Inflammatory macrophage treated with lipopolysaccharide for 1 hour (primary cell): ENCODE results near the gene NAPSA.
A peak's percentile ranks its signal among the peaks of the same experiment; 100 is the strongest.
"Not testable (repeated sequence)": the region's sequence is repeated elsewhere in the genome, so short reads cannot be mapped to it uniquely, and the experiment has no call there.

Experiments
- DNase-seq, 2 donors: peaks; one replicate each; pipeline ENCODE4 v3.0.0-alpha.2; 2020 to 2022

Gene NAPSA

DNA sequence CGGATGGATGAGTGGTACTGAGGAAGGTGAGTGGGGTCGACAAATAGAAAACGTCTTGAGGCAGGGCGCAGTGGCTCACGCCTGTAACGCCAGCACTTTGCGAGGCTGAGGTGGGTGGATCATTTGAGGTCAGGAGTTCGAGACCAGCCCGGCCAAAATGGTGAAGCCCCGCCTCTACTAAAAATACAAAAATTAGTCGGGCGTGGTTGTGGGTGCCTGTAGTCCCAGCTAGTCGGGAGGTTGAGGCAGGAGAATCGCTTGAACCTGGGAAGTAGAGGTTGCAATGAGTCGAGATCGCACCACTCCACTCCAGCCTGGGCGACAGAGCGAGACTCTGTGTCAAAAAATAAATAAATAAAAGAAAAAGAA lies 35.5 kb downstream of the NAPSA start:
- not testable (repeated sequence) for DNase-seq

- peak; percentile 99 to 100 for DNase-seq
Observed at GRCh38 chr19:50329146-50329925, 36.1 kb downstream of the NAPSA start, which contains the start of gene KCNC3. Gene KCNC3, minus strand, starts transcription at chr19:50329377. Its CDS starts 295 bp downstream, at chr19:50329082.

- DNase-seq = no peak
Observed at GRCh38 chr19:50328873-50329145, 36.6 kb downstream of the NAPSA start.

GRCh38 chr19:50328224-50328872 lies 37.1 kb downstream of the NAPSA start:
- peak in 1 of 2 donors; percentile 51 for DNase-seq

DNA sequence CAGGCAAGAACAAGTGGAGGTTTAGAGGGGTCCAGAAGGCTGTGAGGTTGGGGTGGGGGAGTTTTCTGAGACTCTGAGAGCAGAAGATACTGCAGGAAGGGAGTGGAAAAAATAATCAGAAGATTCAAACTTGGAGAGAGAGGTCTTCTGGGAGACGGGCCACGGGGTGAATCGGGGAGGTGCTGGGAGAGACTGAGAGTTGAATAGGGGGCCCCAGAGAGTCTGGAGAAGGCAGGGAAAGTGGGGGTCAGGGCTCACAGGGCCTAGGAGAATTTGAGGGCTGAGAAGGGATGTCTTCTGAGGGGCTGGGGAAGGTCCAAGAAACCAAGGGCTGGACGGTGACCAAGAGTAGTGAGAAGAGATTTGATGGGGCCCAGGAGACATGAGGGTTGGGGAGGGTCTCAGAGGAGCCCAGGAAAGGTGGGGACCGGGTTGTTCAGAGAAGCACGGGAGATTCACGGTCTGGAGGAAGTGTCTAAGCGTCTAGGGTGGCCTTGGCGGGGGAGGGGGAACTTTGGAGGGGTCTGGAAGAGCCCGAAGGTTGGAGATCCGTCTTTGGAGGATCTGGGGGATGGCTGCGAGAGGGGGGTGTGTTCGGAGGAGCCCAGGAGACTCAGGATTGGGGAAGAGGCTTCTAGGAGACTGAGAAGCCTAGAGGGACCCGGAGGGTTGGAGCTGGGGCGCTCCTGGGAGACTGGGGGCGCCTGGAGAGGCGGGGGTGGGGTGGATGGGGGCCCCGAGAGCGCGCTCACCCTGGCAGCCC lies 37.8 kb downstream of the NAPSA start:
- no peak for DNase-seq

DNA sequence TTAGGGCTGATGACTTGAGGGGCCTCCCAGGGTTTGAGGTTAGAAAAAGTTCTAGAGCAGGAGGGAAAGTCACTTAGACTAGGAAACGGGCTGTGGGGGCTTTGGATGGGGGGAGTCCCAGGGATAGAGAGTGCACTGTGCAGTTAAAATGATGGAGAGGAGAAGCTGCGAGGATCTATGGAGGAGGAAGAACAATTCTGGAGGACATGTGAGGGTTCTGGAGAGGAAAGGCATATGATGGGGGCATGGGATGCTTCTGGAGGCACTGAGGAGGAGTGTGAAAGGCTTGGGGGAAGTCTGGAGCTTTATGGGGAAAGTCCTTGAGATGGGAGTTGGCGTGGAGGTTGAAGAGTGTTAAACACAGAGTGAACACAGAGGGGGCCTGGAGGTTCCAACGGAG lies 38.4 kb downstream of the NAPSA start:
- DNase-seq = no peak

DNA sequence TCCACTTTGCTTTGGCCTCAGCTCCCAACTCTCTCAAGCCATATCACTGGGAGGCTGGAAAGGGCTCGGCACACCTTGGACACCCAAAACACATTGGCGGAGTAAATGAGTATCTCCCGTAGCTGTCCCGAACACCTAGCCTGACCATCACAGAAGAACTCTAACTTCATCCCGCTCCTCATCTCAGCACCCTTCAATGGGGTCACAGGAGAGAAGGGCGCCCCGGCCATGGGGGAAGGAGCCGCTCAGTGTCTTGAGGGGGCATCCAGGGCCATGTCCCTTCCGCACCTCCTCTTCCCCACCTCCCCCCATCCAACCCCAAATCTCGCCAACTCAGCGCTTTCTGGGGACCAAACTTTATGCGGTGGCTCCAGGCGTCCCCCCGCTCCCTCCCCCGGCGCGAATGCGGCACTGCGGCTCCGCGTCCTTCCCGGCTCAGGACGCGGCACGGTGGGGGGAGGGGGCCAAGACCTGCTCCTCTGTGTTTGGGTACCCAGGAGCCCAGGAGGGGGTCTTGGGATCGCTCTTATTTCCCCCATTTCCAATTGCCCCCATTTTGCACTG lies 39.3 kb downstream of the NAPSA start:
- DNase-seq = no peak

DNA sequence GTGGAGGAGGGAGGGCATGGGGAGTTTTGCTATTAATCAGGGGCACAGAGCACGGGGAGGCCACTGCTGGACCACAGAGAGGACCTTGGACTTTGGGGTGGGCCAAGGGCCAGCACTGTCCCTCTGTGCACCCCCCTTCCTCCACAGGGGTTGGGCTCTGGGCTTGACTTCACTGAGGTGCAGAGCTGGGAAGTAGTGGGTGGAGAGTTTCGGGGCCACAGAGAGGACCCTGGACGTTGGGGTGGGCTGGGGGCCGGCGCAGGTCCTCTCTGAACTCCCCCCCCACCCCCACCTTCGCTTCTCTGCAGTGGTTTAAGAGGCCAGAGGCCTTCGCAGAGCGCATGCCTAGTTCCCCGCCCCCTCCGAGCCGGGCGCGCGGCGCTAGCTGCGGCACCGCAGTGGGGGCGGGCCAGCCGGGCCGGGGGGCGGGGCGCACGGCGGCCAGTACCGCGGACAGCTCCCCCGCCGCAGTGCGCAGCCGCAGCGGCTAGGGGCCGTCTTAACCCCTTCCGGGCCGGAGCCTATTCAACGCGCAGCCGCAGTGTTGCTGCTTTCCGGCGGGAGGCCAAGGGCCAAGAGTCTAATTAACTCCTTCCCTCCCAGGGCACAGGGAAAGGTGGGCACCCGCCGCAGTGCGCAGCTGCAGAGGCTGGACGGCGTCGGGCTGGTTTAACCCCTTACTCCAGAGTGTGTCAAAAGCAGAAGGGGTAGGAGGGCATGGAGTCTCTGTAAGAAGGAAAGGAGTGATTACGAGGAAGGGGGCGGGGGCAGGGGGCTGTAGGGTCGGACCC lies 39.9 kb downstream of the NAPSA start:
- DNase-seq = peak; percentile 54 to 88

GRCh38 chr19:50324331-50324730 lies 41.1 kb downstream of the NAPSA start:
- no peak for DNase-seq

DNA sequence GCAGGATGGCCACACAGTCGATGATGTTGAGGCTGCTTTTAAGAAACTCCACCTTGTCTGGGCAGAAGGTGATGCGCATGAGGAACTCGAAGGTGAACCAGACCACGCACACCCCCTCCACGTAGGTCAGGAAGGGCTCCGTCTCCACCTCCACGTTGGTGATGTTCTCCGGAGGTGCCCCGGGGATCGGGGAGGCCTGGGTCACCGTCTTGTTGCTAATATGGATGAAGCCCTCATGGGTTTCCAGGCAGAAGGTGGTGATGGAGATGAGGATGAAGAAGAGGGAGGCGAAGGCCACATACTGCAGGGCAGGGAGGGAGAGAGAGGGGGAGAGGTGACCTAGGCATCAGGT lies 41.7 kb downstream of the NAPSA start:
- DNase-seq = no peak

DNA sequence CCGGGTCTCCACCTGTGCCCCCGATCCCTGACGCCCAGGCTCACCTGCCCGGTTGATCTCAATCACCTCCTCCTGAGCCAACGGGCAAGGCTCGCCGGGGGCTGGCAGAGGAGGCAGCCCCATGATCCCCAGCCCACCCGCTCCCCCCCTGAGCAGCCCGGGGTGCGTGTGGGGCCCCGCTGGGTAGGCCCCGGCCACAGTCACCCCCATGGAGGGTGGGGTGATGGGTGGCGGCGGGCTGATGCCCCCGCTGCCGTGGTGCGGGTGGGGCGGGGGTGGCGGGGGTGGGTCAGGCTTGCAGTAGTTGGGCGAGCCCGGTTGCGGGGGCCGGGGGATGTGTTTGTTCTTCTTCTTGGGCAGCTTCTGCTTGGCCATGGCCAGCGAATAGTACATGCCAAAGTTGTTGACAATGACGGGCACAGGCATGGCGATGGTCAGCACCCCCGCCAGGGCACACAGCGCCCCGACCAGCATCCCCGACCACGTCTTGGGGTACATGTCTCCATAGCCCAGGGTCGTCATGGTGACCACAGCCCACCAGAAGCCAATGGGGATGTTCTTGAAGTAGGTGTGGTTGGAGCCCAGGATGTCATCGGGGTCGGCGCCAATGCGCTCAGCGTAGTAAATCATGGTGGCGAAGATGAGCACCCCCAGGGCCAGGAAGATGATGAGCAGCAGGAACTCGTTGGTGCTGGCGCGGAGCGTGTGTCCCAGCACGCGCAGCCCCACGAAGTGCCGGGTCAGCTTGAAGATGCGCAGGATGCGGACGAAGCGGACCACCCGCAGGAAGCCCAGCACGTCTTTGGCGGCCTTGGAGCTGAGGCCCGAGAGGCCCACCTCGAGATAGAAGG lies 42.3 kb downstream of the NAPSA start:
- no peak for DNase-seq

- DNase-seq = no peak
Observed at GRCh38 chr19:50322234-50322633, 43.2 kb downstream of the NAPSA start.

GRCh38 chr19:50321831-50322230 lies 43.6 kb downstream of the NAPSA start:
- no peak for DNase-seq

DNA sequence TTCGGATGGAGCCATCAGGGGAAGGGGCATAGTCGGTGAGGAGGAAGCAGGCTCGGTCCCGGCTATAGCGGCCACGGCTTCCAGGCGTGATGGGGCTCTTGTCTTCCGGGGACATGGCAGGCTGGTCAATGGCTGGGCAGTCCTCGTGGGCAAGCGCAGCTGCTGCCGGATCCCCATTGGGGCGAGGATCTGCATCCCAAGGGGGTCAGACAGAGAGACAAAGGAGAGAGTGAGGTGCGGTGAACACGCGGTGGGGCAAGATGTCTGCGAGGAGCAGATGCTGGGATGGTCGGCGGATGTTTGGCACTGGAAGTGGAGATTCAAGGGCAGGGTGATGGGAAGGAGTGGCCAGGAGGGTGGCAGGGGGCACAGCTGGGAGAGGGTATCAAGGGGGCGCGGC lies 44.8 kb downstream of the NAPSA start:
- no peak for DNase-seq

- DNase-seq = no peak
Observed at GRCh38 chr19:50320051-50320450, 45.4 kb downstream of the NAPSA start.

DNA sequence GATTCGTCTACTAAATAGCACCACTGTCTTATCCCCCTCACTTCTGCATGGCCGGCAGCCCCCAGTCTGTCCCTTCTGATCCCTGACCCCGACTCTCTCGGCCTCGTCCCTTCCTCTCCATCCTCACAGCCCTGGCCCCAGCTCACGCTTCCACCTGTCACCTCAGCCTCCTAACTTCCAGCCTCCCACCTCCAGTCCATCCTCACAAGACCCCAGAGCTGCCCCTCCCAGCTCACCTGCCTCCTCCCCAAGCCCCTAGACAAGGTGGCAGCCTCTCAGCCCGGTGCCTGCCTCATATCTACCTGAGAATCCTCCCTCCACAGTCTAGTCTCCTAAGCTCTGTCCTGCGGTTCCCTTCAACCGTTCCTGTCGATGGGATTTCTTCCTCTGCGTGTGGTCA lies 46.3 kb downstream of the NAPSA start:
- DNase-seq = no peak

- DNase-seq = no peak
Observed at GRCh38 chr19:50318438-50318837, 47.0 kb downstream of the NAPSA start.

DNA sequence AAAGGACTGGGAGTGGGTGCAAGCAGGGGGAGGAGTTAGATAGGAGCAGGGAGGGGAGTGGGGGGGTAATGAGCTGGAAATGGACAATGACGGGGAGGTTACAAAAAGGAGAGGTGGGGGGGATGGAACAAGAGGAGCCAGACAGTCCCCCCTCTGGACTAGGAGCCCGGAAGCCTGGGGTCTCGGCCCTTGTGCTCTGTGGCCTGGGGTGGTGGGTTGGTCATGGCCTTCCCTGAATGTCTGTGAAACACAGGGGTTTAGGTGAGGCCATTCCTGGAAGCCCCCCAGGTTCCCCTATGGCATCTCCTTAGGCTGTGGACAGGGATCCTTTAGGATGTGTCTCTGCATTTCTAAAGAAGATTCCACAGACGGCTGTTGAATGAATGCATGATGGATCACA lies 48.3 kb downstream of the NAPSA start:
- no peak for DNase-seq

DNA sequence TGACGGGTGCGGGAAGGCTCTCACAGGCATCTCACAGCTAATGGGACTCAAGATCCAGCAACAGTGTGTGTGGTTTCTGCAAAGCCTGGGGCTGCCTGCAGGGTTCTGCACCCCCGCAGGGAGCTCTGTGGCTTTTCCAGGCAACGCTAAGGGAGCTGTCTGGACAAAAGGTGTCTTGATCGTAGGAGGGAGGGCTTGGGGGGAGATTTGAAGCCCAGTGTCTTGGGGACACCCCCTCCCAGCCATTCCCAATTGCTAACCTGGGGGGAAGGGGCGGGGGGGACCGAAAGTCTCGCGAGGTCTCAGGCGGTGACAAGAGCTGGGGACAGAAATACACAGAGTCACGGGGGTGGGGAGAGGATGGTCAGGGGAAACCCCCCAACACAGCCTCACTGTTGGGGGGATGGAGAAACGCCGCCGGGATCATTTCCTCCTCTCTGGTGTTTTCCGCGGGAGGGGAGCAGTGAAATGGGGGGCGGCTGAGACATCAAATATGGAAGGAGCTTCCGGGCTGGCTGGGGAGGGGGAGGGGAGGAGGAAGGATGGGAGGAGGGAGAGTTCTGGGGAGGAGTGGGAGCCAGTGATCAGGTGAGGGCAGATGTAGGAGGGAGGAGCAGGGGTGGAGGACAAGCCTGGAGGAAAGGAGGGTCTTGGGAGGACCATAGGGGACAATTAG lies 49.5 kb downstream of the NAPSA start:
- DNase-seq = peak; percentile 52 to 77

- DNase-seq = no peak
Observed at GRCh38 chr19:50314724-50315708, 50.4 kb downstream of the NAPSA start.
